Cardiac septum (tissue), 1 donor: ENCODE measurements around the gene TUBG2. TPM values are rescaled to one million over a fixed set of nuclear protein-coding genes. Genes with fewer than 3 reads are reported as not detected.
"Not testable (repeated sequence)": the region's sequence is repeated elsewhere in the genome, so short reads cannot be mapped to it uniquely, and the experiment has no call there.

Experiments
- DNase-seq: peaks from one replicate; pipeline ENCODE4 v3.0.0-alpha.2; 2020; ENCODE audit warnings: low spot score
- intact Hi-C: fragments of 100-400 bp; cut with DNase I; formaldehyde crosslinking; loops from one replicate; pipeline ENCODE4 v1.14.0; 2022
- long read RNA-seq: library from polyadenylated mRNA; unstranded; transcript quantifications from one replicate; pipeline ENCODE4 v2.0.0, GENCODE V29; 2021
- total RNA-seq: library from RNA; stranded (reverse); fragmentation: NEBNext Ultra II Directional; extraction: Animal tissue kit (Norgen Biotek cat#: 25700); gene quantifications from one replicate; pipeline ENCODE4 v1.2.1, GENCODE V29; 2021
- donor health status: DM: no; HTN: no; CAD: no.

TUBG2 gene
- 21.9 TPM for total RNA-seq
- long read RNA-seq, transcript TUBG2-201 (11 exons, 1,761 nt) = major isoform, 10 of 44 reads
- long read RNA-seq, partial matches to known transcripts = 25 of 44 reads
- long read RNA-seq, other reads (novel, unspliced or antisense) = 9 of 44 reads

DNA sequence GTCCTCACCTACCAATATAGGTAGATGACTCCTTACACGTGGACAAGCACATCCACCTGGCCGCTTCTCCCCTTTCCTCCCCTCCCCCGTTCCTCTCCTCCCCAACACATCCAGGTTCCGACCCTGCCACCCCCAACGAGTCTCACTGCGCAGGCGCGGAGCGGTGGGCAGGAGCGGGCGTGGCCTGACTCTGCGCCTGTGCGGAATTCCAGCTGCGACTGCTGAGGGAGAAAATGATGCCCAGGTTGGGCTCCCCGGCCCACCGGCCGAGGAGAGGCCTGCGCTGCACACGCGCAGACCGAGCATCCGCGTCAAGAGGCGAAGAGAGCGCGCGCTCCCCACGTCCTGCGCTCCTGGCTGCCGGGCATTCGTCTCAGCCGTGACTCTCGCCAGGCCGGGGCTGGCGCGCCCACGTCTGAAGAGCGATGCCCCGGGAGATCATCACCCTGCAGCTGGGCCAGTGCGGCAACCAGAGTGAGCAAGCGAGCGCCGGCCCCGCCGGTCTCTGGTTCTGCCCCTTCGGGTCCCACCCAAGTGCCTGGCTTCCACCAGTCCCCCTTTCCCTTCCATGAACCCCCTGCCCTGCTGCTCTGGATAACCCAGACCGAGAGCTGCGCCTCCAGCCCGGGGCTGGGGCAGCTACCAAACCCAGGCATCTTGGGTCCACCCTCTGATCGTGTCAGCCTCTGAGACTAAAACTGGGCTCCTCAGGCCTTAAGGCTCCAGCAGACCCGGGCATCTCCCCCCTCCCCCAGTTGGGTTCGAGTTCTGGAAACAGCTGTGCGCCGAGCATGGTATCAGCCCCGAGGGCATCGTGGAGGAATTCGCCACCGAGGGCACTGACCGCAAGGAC is at the start of gene TUBG2:
Gene TUBG2, plus strand, starts transcription at position 206 of the 853 bp plus-strand sequence. Its CDS starts 220 bp downstream, at position 426.
- intact Hi-C loops = no loop called here
- peak; percentile 94 for DNase-seq

DNA sequence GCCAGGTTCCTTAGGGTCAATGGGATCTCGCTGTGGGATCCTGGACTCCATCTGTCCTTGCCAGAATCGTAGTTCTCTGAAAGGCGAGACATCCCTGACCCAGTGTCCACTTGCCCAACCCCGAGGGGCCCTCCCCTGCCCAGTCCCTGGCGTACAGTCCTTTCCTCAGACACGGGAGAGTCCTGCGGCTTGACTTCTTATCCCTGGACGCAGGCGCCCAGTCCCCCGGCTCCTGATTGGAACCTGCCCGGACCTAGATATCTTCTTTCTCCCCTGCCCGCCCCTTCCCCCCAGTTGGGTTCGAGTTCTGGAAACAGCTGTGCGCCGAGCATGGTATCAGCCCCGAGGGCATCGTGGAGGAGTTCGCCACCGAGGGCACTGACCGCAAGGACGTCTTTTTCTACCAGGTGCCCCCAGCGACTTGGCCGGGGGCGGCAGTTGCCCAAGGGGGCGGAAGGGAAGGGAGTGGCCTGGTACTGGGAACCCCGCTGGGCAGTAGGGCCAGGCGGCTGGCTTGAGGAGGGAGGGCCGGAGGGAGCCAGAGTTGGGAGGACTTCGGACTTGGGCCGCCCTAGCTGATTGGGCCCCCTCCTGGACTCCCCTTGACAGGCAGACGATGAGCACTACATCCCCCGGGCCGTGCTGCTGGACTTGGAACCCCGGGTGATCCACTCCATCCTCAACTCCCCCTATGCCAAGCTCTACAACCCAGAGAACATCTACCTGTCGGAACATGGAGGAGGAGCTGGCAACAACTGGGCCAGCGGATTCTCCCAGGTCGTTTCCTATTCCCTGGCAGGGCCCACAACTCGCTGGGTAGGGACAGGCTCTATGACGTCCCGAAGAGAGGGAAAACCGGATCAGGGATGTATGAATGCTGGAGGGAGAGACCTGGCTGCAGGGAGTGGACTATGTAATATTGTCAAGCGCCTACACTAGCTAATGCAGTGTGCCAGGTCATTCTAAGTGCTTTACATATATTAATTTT is 49.0 kb upstream of the TUBG2 start:
- DNase-seq = peak; percentile 79
- intact Hi-C loops = loop anchor here (2.0 to 5.0 kb wide), 3 partner anchors 33 to 65 kb away; partner anchors contain the start of genes MLX and PSMC3IP

DNA sequence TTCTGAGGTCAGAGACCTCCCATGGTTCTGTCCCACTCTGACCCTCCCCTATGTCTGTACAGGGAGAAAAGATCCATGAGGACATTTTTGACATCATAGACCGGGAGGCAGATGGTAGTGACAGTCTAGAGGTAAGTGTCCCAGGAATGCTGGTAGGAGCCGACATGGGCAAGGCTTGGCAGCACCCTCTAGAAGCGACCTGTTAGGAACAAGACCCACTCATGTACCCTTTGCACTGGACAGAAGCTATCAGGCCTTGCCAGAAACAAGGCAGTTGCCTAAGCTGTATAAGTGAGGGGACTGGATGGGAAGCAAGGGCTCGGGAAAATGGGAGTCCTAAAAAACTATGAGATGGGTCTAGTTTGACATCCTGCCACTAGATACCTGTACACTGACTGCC is 47.1 kb upstream of the TUBG2 start:
- intact Hi-C loops = no loop called here
- DNase-seq = no peak

DNA sequence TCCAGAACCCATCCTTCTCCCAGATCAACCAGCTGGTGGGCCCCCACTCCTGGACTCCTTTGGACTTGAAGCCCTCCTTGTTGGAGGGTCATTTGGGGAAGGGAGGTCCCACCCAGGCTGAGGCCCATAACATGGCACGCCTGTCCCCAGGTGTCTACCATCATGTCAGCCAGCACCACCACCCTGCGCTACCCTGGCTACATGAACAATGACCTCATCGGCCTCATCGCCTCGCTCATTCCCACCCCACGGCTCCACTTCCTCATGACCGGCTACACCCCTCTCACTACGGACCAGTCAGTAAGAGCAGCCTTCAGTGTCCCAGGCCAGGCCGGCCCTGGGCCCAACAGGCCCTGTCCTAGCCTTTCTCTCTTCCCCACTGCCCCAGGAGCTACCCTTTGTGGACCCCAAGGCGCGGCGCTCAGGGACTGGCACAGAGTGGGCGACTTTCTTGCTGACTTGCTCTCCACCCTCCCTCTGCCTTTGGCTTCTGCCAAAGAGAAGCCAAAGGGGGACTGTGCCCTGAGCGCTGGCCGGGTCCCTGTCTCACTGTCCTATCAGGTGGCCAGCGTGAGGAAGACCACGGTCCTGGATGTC is 45.3 kb upstream of the TUBG2 start:
- no peak for DNase-seq
- intact Hi-C loops = no loop called here

DNA sequence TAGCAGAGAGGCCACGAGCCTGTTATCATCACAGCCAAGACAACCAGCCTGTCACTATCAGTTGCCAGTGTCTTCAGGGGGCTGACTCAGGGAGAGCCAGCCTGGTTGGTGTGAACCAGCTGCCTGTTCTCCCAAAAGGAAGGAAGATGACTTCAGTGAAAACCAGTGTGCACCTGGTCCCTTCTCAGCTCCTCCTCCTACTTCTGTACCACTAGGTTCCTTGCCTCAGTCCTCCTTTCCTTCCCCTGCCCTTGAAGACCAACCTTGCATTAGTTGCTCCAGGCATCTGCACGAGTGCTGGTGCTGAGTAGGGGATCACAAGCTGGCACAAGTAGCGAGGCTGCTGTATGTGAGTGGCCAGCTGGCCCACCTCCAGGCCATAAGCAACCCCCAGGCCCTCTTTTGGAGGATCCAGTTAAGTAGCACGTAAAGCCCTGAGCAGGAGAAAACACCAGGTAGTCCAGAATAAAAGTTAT is 41.1 kb upstream of the TUBG2 start:
- intact Hi-C loops = loop anchor here (2.0 kb wide), 1 partner anchor 61 kb away; no protein-coding TSS in a partner anchor
- no peak for DNase-seq

DNA sequence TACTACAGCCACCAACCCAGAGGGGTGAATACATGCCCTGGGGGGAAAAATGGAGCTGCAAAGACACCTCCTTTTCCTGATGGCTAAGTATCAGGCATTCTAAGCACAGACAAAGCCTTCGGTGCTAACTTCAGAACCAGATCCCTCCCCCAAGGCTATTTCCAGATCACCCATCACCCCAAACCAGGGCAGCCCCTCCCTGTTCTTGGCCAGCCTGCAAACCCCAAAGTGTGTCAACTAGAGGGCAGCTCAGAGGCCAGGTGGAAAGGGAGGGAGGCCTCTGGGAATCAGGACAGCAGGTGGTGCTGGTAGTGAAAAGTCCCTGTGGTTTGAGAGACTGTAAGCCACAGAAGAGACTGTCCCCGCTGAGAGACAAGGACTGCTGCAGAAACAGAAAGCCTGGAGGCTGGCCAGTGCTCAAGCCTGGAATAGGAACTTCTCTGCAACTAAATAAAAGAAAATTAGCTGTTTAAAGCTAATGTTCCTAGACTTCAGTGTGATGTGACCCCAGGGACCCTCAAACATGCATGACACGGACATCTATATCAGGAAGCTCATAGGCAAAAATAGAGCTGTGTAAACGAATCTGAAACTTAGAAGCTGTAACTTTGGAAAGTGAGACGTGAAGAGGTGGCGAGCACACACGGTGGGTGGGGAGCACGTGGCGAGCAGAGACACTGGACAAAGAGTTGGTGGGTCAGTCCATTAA is 40.5 kb upstream of the TUBG2 start:
- intact Hi-C loops = loop anchor here (2.0 kb wide), 1 partner anchor 60 kb away; no protein-coding TSS in a partner anchor
- peak; percentile 76 for DNase-seq

DNA sequence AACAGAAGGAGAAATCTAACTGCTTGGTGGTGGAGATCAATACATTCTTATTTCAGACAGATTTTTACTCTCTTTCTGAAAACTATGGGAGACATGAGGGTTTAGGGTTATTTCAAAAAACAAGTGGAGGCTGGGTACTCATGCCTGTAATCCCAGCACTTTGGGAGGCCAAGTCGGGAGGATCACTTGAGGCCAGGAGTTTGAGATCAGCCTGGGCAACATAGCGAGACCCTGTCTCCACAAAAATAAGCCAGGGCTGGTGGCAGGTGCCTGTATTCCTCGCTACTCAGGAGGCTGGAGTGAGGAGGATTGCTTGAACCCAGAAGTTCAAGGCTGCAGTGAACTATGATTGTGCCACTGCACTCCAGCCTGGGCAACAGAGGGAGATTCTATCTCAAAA is 37.1 kb upstream of the TUBG2 start:
- intact Hi-C loops, DNase-seq: not testable (repeated sequence)

DNA sequence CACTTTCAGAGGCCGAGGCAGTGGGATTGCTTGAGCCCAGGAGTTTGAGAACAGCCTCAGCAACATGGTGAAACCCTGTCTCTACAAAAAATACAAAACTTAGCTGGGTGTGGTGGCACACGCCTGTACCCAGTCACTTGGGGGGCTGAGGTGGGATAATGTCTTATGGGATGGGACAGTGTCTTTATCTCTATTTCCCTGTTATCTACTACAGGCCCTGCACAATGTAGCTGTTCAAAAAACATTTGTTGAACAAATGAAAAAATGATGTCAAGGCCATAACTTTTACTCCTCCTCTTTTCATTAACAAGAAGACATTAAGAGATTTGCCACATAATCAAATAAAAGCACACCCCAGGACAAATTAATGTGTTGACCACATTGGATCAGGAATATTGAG is 35.8 kb upstream of the TUBG2 start:
- intact Hi-C loops = no loop called here
- DNase-seq = no peak

DNA sequence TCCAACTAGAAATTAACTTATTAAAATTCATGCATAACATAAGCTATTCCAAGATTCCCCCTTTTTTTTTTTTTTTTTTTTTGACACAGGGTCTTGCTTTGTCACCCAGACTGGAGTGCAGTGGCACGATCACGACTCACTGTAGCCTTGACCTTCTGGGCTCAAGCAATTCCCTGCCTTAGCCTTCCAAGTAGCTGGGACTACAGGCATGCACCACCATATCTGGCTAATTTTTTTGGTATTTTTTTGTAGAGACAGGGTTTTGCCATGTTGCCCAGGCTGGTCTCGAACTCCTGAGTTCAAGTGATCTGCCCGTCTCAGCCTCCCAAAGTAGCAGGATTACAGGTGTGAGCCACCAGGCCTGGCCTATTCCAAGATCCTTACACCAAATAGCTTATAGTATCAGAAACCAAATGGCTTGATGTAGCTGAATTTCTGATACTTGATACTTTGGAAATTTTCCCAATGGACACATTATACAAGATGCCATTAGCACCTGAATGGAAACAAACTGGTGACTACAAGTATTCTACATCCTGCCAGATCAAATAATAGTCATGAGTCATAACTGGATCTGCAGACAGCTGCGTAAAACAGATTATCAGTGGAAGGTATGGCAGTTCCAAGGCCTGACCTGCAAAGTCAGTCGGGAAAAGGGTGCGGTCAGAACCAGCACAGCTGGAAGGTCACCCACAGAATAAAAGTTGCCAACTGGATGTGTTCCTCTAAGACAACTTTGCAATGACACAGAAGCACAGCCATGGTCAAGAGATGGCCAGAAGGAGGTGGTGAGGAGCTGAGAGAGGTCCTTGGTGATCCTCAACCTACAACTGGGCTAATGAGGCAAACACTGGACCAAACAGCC is 35.1 kb upstream of the TUBG2 start:
- no peak for DNase-seq
- intact Hi-C loops = no loop called here

DNA sequence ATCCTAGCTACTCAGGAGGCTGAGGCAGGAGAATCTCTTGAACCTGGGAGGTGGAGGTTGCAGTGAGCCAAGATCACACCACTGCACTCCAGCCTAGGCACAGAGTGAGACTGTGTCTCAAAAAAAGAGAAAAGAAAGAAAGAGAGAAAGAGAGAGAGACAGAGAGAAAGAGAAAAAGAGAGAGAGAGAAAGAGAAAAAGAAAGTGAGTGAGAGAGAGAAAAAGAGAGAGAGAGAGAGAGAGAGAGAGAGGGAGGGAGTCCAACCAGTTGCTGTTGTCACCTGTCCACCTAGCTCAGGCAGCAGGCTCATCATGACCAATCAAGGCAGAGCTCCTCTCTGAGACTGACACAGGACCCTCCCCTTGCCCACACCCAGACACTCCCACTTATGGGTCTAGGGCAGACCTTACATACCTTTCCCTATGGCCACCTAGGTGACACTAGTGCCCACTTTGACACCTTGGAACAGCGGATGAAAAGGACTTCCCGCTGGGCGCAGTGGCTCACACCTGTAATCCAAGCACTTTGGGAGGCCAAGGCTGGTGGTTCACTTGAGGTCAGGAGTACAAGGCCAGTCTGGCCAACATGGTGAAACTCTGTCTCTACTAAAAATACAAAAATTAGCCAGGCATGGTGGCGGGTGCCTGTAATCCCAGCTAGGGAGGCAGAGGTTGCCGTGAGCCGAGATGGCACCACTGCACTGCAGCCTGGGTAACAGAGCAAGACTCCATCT is 31.9 kb upstream of the TUBG2 start:
- DNase-seq, intact Hi-C loops: not testable (repeated sequence)

DNA sequence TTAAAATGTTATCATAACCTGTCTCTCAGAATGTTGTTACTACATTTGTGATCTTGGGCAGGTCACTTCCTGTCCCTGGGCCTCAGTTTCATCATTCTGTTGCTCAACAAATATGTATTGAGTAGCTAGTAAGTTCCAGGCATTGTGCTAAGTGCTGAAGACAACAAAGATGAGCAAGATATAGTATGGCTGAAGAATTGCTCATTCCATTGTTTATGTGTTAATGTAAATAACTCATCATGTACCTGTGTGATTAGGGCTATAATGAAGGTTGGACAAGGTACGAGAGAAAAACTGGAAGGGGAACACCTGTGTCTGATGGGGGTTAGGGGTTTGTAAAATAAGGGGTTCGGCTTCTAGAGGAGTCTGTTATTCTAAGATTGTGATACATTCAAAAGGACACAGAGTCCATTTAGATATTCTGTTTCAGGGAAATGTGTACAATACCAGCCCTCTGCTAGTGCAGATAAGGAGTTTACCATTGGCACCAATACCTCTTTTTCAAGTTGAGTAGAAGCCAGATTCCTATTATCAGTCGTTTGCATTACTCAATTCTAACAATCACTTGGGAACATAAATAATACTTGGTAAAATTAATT is 29.6 kb upstream of the TUBG2 start:
- no peak for DNase-seq
- intact Hi-C loops = no loop called here

DNA sequence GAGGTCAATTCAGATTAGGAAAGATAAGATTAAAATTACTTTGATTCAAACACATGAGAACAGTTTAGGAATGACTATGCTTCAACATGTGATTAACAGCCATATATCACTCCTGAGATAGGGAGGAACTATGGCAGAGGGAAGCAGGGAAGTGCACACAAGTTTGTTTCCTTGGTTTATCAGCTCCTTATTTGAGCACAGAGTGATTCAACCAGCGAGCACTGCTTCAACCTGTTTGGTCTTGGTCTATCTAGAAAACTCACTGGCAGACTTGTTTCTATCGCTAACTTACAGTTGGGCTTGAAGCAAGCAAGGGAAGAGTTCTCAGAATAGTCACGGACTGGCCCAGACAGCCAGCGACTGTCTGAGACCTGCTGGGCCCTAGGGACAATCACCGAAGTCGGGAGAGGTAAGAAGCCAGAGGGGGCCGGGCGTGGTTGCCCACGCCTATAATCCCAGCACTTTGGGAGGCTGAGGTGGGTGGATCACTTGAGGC is 26.1 kb upstream of the TUBG2 start:
- DNase-seq = no peak
- intact Hi-C loops = no loop called here

DNA sequence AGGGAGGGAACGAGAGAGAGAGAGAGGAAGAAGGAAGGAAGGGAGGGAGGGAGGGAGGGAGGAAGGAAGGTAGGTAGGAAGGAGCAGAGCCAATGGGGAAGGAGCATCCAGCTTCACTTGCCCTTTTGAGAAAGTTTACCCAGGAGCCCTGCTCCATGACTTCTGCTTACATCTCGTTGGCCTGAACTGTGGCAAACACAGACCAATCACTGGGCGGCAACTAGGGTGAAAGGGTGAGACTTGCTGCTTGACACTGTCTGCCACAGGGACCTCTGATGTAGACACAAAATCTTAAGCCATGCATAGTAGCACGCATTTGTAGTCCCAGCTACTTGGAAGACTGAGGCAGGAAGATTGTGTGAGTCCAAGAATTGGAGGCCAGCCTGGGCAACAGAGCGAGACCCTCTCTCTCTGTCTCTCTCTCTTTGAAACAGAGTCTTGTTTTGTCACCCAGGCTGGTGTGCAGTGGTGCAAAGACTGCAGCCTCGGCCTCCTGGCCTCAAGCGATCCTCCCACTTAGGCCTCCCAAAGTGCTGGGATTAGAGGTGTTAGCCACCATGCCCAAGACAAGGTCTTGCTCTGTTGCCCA is 19.5 kb upstream of the TUBG2 start:
- no peak for DNase-seq
- intact Hi-C loops = no loop called here

DNA sequence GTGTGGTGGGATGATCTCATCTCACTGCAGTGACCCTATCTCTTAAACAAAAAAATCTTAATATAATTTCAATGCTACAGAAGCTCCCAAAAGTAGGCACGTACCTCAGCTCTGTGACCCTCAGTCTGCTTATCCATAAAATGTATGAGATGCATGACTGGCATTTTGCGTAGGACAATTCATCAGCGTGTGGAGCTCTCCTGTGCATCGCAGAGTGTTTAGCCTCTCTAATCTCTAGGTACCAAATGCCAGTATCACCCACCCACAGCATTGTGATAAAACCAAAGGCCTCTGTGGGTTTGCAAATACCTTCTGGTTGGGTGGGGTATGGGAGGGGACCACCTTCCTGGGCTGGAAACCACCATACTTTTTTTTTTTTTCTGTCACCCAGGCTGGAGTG is 19.0 kb upstream of the TUBG2 start:
- DNase-seq = no peak
- intact Hi-C loops = no loop called here

DNA sequence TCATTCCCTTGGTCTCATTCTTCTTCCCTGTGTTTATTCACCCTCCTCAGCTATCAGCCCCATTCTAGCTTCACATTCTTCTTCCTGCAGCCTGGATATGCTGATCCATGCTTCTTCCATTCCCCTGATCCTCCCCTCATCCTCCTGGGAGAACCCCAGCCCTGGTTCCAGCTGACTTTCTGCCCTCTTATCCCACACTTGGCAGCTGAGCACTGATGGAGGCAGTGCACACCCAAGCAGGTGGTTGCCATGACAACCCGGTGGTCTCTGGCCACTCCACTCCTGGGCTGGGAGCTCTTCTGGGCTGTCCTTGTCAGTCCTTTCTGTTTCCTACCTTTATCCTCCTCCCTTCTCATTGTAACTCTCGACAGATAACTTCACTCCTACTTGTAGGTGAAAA is 16.7 kb upstream of the TUBG2 start:
- no peak for DNase-seq
- intact Hi-C loops = no loop called here

DNA sequence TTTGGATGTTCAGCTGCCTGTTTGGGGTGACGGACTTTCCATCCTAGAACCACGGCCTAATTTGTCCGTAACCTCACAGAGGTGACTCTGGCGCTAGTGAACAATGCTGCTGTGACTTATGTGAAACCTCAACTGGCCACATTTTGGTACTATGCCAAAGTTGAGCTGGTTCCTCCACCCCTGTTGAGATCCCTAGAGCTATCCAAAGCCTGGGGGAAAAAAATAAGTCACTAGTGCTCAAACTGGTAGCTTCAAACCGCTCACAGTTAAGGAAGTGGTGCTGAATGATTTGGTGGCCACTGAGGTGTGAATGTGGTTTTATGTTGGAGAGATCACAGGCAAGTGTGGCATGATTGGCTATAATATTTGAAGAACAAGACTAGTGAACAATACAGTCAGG is 11.3 kb upstream of the TUBG2 start:
- intact Hi-C loops = no loop called here

More for the DNA sequence above, 11.3 kb upstream of the TUBG2 start:
- DNase-seq = no peak
